ENCODE measurements around the gene KHDC1.
A peak's percentile ranks its signal among the peaks of the same experiment; 100 is the strongest.
"Not testable (repeated sequence)": the region's sequence is repeated elsewhere in the genome, so short reads cannot be mapped to it uniquely, and the experiment has no call there.

Gene KHDC1

DNA sequence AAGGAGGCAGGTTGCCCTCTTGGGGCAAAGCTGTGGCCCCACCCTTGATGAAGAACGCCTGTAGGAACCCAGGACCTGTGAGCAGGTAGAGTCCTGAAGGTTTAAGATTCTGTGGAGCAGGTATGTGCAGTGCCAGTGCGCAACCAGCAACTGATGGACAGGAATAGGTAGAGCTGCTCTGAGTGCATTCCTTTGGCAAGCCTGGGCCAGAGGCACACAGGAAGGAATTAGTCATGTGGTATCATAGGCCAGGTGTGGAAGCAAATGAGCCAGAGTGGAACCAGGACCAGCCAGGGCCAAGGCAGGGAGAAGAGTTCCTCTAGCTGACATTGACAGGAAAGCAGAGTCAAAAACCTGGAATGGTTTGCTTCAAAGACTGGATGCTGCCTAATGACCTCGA, 1.4 kb upstream of the KHDC1 start:
- TF ChIP-seq ZNF274 (IDR thresholded peaks at IDR 0.05; ENCODE audit: low read depth, low read length): no peak
- H3K4me3 ChIP-seq (ENCODE audit: low read length): no peak overlapping the region

DNA sequence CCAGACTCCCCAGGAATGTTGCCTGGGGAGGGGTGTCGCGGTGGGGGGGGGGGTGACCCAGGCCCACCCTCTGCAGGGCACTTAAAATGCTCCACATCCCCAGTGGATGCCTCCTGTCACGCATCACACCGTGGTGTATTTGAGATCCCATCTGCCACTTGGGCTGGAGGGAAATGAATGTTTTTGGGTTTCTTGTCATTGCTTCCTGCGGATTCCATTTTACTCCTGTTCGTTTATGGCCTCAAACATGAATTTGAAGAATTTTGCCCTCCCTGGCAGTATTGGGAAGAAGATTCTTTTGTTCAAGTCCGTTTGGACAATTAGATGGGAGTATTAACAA, 544 bp upstream of the KHDC1 start:
- no peak for TF ChIP-seq ZNF274 (IDR thresholded peaks at IDR 0.05; ENCODE audit: low read depth, low read length)
- peak overlapping the region; percentile 80 for H3K4me3 ChIP-seq (ENCODE audit: low read length)

DNA sequence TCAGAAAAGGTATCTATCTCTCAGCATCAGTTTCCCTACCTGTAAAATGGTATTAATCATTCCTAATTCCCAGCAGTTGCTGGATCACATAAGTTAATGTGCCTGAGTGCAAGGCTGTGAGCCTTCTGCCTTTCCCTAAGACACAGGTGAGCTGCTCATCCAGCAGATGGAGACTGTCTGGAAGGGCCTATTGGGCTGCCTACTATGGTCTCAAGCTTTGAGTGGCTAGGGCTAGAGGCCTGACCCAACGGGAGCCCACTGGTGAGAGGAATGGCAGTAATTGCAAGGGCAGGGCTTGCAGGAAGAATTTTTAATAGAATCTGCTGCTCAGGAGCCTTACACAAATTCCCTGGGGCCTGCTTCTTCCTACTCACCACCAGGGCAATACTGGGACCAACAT, 4.3 kb downstream of the KHDC1 start:
- no peak for TF ChIP-seq ZNF274 (IDR thresholded peaks at IDR 0.05; ENCODE audit: low read depth, low read length)
- H3K4me3 ChIP-seq (ENCODE audit: low read length): no peak overlapping the region

DNA sequence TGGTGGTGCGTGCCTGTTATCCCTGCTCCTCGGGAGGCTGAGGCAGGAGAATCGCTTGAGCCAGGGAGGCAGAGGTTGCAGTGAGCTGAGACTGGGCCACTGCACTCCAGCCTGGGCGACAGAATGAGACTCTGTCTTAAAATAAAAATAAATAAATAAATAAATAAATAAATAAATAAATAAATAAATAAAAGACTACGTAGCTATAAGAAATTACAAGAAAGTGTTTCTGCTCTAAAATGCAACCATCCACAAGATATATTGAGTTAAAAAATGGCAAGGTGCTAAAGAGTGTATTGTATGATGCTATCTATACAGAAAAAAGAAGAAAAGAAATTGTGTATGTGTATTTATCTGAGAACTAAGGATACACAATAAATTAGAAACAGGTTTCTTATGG, 8.7 kb downstream of the KHDC1 start:
- H3K4me3 ChIP-seq (ENCODE audit: low read length): not testable (repeated sequence)

DNA sequence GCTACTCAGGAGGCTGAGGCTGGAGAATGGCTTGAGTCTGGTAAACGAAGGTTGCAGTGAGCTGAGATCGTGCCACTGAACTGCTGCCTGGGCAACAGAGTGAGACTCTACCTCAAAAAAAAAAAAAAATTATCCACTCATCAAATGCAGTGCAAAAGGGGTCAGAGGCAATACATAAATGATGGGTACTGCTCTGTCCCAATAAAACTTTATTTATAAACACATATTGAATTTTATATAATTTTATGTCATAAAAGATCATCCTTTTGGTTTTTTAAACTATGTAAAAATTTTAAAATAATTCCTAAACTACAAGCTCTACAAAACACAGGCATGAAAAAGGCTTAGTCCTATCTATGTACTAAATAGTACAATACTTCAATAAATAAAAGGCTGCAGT, 10.3 kb downstream of the KHDC1 start:
- TF ChIP-seq ZNF274 (IDR thresholded peaks at IDR 0.05; ENCODE audit: low read depth, low read length): no peak
- H3K4me3 ChIP-seq (ENCODE audit: low read length): no peak overlapping the region

DNA sequence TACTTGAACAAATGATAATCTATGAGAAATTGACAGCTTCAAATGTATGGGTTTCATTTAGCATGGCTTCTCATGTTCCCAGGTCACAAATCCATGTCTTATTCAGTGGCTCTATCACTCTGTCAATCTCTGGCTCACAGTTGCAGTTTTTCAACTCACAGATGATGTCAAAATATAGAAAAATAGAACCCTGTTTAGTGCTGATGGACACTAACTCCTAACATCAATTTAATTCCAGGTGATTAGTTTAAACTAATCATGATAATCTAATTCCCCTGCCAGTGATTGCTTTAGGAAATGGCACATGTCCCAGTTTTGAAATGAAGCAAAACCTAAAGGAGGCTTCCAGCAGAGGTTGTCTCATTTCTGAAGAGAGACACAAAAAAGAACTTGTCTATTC, 13.0 kb downstream of the KHDC1 start:
- no peak for TF ChIP-seq ZNF274 (IDR thresholded peaks at IDR 0.05; ENCODE audit: low read depth, low read length)
- no peak overlapping the region for H3K4me3 ChIP-seq (ENCODE audit: low read length)

DNA sequence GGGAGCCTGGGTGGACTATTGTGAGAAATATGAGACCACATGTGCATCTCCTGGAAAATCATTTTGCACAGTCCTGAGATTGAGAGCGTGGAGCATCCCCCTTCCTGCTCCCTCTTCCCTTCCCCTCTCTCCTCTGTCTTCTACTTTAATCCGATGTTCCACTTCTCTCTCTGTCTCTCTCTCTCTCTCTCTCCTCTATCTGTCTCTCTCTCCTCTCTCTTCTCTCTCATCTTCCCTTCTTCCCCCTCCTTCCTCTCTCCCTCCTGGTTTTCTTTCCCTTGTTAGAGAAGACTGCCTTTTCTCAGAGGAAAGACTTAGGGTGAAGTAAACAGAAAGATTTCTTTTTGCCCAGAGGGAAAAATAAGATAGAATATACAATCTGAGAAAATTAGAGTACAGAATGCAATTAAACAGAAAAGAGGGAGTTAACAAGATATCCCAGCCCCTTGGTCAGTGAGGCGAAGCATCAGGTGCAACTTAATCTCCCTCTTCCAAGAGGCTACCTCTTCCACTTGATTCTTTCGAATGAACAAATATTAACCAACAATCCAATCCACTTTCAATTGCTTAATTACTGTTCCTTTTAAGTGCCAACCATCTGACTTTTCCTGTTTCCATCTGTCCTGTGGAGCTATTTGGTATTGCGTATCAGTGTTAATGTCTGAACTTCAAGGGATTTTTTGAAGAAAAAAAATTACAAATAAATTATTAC, 14.6 kb downstream of the KHDC1 start:
- H3K4me3 ChIP-seq (ENCODE audit: low read length): no peak overlapping the region
- TF ChIP-seq ZNF274 (IDR thresholded peaks at IDR 0.05; ENCODE audit: low read depth, low read length): no peak

DNA sequence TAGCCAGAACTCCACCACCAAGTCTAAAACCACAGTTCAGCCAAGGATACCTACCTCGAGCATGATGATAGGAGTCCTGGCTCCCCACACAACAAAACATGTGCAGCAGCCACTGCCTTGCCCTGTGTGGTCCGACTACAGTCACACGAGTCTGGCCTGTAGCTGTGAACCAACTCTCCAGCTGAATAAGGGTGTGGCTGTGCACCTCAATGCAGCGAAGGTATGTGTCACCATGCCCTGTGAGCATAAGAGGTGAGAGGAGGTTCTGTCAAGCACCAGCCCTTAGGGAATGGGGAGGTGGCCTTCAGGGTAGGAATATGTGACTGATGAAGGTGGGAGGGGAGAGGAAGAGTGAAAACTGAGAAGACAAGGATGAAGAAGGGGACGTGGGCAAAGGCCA, 21.0 kb downstream of the KHDC1 start:
- no peak for TF ChIP-seq ZNF274 (IDR thresholded peaks at IDR 0.05; ENCODE audit: low read depth, low read length)
- no peak overlapping the region for H3K4me3 ChIP-seq (ENCODE audit: low read length)

DNA sequence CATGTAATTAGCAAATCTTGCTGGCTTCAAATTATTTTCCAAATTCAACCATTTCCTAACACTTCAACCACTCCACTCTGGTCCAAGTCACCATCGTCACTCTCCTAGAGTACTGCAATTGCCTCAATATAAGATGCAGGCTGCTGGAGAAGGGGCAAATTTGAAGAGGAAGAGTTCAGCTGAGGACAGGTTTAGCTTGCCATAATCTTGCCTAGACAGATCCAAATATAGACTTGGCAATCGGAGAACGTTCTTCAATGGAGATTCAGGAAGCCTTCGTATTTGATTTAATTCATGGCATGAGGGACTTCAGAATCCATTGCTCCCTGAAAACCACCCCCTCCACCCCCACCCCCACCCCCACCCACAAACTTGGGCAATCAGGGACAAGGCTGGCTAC, 22.3 kb downstream of the KHDC1 start:
- no peak overlapping the region for H3K4me3 ChIP-seq (ENCODE audit: low read length)

DNA sequence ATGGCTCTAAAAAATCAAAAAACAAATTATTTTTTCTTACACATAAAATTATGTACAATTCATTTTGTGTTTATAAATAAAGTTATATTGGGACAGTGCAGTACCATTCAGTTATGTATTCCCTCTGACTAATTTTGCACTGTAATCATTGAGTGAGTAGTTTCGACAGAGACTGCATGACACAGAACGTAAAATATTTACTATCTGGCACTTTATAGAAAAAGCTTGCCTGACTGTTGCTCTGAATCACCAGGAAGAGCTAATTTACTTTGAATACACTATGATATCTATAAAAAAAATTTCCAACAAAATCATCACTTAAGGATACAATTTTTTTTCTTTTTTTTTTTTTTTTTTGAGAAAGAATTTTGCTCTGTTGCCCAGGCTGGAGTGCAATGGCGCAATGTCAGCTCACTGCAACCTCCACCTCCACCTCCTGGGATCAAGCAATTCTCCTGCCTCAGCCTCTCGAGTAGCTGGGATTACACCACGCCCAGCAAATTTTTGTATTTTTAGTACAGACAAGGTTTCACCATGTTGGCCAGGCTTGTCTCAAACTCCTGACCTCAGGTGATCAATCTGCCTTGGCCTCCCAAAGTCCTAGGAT, 26.7 kb downstream of the KHDC1 start:
- no peak overlapping the region for H3K4me3 ChIP-seq (ENCODE audit: low read length)
- no peak for TF ChIP-seq ZNF274 (IDR thresholded peaks at IDR 0.05; ENCODE audit: low read depth, low read length)

More for the DNA sequence above, 22.3 kb downstream of the KHDC1 start:
- TF ChIP-seq ZNF274 (IDR thresholded peaks at IDR 0.05; ENCODE audit: low read depth, low read length): no peak

DNA sequence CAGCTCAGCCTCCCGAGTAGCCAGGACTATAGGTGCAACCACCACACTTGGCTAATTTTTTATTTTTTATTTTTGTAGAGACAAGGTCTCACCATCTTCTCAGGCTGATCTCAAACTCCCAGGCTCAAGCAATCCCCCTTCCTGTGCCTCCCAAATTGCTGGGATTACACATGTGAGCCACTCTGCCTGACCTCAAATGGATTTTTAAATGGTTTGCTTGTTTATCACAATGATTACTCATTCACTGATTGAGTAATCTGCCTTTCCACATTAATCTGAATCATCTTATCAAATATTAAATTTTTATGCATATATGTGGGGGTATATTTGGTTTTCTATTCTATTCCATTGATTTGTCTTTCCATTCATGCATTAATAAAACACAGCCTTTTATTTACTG, 28.3 kb downstream of the KHDC1 start:
- H3K4me3 ChIP-seq (ENCODE audit: low read length): no peak overlapping the region
- no peak for TF ChIP-seq ZNF274 (IDR thresholded peaks at IDR 0.05; ENCODE audit: low read depth, low read length)

DNA sequence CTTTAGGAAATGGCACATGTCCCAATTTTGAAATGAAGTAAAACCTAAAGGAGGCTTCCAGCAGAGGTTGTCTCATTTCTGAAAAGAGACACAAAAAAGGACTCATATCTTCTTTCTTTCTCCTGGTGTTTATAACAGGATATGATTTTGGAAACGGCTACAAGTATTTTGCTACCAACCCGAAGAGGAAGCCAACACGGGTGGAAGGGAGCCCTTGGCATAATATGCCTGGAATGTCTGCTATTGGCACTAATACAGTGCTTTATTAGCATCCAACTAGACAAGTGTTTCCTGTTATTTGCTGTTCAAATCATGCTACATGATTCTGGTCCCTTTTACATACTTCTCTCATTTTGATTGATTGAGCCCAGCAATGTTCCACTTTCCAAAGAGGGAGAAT, 29.0 kb downstream of the KHDC1 start:
- H3K4me3 ChIP-seq (ENCODE audit: low read length): not testable (repeated sequence)

DNA sequence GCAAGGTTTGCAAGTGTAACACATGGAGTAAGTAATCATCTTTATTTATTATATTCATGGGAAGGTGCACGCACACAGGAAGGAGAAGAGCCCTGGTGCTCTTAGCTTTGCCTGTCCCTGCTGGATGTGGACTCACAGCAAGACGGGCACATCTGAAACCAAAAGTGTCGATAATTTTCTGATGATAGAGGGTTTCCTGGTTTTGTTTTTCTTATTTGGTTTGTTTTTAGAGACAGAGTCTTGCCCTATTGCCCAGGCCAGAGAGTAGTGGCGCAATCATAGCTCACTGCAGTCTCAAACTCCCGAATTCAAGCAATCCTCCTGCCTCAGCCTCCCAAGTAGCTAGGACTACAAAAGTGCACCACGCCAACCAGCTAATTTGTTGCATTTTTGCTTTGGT, 29.9 kb downstream of the KHDC1 start:
- no peak overlapping the region for H3K4me3 ChIP-seq (ENCODE audit: low read length)
- TF ChIP-seq ZNF274 (IDR thresholded peaks at IDR 0.05; ENCODE audit: low read depth, low read length): no peak

DNA sequence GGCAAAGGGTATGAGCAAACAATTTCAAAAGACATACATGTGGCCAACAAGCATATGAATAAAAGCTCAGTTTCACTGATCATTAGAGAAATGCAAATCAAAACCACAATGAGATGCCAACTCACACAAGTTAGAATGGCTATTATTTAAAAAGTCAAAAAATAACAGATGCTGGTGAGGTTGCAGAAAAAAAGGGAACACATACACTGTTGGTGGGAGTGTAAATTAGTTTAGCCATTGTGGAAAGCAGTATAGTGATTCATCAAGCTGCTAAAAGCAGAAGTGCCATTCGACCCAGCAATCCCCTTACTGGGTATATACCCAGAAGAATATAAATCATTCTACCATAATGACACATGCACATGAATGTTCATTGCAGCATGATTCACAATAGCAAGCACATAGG, 31.0 kb downstream of the KHDC1 start:
- H3K4me3 ChIP-seq (ENCODE audit: low read length): no peak overlapping the region
- TF ChIP-seq ZNF274 (IDR thresholded peaks at IDR 0.05; ENCODE audit: low read depth, low read length): no peak

DNA sequence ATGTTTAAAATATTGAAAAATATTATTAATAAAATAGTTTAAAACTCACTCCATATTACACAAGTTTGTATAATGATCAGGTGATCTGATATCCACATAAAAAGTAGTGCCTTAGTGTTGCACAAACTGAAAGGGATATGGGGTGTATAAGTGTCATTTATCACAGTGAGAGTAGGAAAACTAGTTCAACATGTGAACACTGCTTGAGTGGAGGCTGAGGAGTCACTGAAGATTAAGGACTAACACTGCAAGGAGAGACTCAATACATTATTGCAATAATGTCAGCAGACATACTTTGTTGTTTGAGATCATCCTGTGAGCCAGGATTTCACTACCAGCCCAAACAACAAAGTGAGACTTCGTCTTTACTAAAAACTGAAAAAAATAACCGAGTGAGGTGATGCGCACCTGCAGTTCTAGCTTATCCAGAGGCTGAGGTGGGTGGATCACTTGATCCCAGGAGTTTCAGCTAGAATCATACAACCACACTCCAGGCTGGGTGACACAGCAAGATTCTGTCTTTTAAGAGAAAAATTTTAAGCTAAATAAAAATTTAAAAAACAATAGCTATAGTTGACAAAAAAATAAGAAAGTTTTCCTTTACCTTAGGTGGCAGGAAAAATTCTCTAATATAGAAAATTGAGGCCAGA, 35.3 kb downstream of the KHDC1 start:
- no peak for TF ChIP-seq ZNF274 (IDR thresholded peaks at IDR 0.05; ENCODE audit: low read depth, low read length)
- no peak overlapping the region for H3K4me3 ChIP-seq (ENCODE audit: low read length)

DNA sequence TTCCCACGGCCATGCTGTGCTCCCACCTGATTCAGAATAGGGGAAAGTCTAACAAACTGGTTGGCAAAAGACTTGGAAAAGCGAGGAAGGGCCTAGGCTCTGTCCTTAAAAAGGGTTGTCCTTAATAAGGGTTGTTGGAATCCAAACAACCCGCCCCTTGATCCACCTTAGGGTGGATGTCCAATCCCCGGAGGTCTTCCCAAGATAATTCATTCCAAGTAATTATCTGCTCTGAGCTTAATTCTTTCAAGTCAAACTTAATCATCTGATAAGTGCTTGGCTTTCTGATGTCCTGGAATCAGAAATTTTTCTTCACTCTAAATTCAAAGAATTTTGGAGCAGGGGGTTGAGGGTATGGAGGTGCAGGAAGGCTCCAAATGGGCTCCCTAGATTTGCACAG, 37.6 kb downstream of the KHDC1 start, which contains the start of gene KHDC1L:
Gene KHDC1L (minus strand): TSS at position 101 of the 400 bp plus-strand sequence. CDS start 88 bp downstream, at position 13.
- H3K4me3 ChIP-seq (ENCODE audit: low read length): no peak within 1 kb of the TSS
- TF ChIP-seq ZNF274 (IDR thresholded peaks at IDR 0.05; ENCODE audit: low read depth, low read length): no peak
